ENCODE results near the gene ERCC6L.
"Not testable (repeated sequence)": the region's sequence is repeated elsewhere in the genome, so short reads cannot be mapped to it uniquely, and the experiment has no call there.

The ERCC6L gene

DNA sequence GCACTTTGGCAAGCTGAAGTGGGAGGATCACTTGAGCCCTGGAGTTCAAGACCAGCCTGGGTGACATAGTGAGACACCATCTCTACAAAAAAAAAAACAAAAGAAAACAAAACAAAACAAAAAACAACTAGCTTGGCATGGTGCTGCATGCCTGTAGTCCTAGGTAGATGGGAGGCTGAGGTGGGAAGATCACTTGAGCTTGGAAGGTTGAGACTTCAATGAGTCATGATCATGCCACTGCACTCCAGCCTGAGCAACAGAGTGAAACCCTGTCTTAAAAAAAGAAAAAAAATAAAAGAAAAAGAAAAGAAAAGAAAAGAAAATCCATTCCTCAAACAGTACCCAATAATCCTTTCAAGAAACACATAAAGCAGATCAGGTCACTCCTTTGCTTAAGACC, 14.9 kb upstream of the ERCC6L start:
- DNase-seq: no peak

DNA sequence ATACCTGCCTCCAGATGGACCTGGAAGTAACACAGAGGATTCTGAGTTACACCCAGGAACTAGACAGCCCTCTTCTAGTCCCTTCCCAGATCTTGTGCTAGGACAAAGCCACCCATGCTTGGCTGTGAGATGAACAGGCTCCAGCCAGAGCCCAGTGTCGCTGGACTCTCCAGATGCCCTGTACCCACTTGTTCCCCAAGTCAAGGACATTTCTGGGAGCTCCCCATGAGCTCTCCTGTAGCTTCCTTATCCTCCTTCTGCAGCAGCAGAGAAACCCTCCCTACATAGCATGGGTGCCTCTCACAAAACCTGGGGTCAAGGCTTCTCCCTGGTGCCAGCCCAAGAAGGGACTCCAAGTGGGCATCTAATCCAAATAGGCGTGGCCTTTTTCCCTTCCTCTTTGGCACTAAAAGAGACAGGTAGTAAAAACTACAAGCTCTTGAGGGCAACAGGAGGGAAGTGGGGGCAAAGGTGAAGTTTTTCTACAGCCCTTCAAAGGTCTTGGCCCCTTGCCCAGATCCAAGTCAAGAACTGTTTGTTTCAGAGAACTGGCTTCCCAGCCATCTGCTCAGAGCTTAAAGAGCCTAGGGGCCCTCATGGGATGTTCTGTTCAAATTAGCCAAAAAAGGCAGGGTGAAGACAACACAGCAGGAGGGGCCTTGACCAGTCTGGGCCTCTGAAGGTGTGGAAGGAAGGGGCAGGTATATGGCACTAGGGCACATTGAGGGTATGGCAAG, 8.5 kb upstream of the ERCC6L start:
- DNase-seq: no peak

DNA sequence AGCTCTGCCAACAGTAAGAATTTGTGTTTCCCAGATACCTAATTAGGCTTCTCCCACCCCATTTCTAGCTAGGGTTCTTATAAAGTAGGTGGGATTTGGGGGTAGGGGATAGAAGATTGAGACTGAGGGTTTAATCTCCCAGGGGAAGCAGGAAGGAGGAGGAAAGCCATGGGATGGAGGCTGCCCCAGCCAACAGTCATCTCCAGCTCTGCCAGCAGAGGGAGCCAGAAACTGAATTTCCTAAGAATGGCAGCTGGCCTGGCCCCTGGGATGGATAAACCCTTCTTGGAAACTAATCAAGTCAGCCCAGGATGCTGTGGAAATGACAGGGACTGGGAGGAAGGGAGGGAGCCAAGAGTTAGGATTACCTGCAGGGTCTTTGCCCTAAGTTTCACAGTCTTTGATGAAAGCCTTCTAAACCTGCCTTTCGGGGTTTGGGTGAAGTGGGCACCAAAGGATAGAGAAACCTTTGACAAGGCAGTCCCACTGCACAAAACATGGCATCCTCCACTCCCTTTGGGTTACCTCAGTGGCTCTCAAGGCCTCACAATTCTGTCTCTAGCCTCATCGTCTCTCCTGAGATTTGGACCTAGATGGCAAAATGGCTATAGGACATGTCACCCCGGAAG, 6.7 kb upstream of the ERCC6L start:
- DNase-seq: peak; percentile 50

- DNase-seq: peak; percentile 26
Observed at GRCh38 chrX:72243472-72243871, 4.6 kb upstream of the ERCC6L start.

GRCh38 chrX:72240976-72241375, 2.1 kb upstream of the ERCC6L start:
- no peak for DNase-seq

GRCh38 chrX:72238183-72238582, 644 bp downstream of the ERCC6L start:
- no peak for DNase-seq

GRCh38 chrX:72236841-72237240, 2.0 kb downstream of the ERCC6L start:
- no peak for DNase-seq

- no peak for DNase-seq
Observed at GRCh38 chrX:72230290-72230689, 8.5 kb downstream of the ERCC6L start.

DNA sequence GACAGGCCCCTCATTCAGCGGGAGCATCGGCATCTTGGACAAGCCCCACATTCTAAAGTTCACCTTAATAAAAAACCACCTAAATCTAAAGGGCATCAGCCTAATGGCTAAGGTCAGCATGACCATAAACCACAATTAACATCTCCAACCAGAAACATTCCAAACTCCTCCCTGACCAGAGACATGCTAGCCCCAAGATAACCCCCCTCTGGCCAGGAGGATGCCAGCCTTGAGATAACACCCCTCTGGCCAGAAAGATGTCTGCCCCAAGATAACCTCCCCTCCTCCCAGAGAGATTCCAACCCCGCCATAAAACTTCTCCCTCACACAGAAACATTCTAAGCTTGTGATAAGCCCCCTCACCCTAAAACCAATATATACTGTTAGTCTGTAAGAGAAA, 18.5 kb downstream of the ERCC6L start:
- DNase-seq: not testable (repeated sequence)

DNA sequence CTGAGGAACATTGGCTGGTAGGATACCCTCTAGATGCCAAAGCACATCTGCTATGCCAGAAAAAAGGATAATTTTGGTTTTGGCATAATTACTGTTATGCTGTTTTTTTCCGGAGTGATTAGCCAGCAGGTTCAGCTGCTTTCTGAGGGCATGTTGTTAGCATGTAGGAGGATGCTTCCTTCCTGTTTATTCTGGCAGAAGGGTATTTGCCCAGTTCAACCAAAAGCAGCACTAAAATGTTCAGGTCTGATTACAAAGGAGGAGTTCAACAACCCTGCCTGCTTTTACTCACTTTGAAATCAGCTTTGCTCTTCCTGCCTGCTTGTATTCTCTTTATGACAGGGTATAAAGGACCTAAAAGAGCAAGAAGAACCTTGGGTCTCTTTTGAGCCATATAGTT, 21.9 kb downstream of the ERCC6L start:
- DNase-seq: no peak

DNA sequence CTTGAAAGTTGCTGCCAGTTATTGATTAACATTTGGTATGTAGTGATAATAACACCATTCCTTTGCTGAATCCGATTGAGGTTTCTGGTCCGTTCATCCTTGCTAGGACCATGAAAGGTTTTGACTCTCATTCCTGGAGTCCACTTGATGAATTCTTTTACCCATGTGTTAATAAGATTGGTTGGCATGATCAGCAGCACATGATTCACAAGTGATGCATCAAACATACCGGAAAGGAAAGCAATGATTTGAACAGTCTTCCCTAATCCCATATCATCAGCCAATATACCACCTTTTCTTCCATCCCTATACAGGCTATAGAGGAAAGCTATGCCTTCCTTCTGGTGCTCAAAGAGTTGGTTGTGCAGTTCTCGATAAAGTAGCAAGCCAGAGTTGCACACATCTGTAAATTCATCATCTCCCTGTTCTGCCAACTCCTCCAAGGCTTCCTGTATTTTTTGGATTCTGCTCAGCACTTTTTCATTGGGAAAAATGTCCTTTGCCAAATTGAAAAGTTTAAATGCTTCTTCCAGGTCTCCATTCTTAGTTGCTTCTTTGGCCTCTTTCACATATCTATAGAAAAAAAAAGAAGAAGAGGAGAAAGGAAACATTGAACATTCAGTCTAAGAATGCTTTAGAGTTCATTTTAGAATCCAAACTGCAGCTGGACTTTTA, 30.6 kb downstream of the ERCC6L start:
- DNase-seq: peak; percentile 0

DNA sequence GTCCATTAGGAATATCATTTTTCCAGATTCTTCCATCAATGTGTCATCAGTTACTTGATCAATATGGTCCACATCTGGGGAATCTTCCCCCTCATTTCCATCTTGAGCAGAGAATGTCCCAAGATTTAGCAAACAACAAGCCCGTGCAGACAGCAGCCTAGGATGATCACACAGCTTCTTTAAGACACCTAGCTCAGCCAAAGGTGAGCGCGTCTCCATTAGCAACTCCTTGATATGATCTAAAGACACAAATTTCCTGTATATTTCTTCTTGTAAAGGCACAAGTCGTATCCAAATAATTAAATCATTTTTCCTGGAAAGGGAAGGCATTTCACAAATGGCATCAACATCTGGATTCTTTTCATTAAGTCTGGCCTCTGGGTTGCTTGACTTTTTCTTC, 31.5 kb downstream of the ERCC6L start:
- no peak for DNase-seq

DNA sequence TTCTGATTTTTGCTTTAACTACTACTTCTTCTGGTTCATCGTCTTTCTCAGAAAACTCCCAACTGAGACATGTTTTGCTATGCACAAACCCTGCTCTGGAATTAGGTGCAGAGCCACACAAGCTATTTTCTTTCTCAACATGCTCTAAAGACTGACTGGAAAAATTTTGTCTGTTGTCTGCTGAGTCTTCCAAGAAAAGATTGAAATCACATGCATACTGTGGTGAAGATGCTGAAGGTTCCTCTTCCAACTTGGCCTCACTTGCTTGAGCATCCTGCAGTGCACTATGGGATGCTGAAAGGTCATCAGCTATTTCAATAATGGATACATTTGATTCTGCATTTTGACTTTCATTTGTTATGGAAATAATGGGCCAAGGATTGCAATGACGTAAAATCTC, 33.1 kb downstream of the ERCC6L start:
- no peak for DNase-seq

DNA sequence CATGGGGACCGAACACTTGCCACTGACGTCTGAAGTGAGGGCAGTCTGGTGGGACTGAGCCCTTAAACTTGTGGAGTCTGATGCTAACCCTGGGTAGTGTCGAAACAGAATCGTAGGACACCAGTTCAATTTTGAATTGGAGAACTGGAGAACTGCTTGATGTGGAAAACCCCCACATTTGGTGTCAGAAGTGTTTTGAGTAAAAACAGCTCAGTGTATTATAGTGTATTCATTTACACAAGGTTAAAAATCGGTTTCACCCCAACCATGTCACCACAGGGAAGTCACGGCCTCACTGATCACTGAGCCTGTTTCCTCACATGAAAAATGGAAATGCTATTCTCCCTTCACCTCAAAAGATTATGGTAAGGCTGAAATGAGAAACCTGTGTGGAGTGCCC, 35.4 kb downstream of the ERCC6L start:
- DNase-seq: no peak

DNA sequence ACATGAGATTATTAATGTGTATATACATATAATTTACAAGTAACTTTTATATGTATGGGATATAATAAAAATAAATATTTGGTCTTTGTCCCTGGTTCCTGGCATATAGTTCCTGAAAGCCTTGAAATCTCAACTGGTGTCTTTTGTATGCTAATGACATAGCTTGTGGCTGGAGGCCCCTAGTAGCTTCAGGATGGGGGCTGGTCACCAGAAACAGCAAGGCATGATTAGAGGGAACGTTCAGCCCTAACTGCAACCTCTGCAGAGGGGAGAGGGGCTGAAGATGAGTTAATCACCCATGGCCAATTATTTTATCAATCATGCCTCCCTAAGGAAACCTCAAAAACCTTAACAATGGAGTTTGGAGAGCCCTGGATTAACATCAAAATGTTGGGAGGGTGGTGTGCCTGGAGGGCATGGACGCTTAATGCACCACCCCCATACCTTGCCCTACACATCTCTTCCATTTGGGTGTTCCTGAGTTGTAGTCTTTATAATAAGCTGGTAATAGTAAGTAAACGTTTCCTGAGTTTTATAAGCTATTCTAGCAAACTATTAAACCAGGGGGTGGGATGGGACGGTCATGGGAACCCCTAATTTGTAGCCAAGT, 35.9 kb downstream of the ERCC6L start:
- DNase-seq: no peak

DNA sequence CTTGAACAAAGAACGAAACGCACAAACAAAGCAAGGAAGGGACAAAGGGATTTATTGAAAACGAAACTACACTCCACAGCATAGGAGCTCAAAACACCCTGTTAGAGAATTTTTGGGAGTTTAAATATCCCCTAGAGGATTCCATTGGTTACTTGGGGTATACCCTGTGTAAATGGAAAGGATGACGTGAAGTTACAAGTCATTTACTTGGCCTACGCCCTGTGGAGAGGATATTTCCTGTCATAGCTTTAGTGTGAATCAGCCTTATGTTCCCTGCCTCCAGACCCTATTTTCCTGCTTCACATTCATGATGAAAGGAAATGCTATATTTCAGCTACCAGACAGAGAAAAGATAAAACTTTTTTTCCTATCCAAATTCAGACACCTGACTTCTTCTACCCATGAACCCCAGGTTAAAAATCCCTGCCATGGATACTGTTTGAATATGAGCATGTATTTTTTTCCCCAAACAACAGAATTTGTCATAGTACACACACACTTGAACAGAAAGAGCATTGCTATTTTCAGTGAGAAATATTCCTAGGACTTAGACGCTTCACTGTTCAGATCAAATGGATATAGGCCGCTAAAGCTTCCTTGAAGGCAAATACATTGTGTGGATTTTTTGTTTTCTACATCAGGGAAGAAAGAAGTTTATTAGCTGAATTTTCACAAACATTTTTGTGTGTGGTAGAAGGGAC, 36.8 kb downstream of the ERCC6L start:
- peak; percentile 82 for DNase-seq

- no peak for DNase-seq
Observed at GRCh38 chrX:72182924-72183323, 55.9 kb downstream of the ERCC6L start.

DNA sequence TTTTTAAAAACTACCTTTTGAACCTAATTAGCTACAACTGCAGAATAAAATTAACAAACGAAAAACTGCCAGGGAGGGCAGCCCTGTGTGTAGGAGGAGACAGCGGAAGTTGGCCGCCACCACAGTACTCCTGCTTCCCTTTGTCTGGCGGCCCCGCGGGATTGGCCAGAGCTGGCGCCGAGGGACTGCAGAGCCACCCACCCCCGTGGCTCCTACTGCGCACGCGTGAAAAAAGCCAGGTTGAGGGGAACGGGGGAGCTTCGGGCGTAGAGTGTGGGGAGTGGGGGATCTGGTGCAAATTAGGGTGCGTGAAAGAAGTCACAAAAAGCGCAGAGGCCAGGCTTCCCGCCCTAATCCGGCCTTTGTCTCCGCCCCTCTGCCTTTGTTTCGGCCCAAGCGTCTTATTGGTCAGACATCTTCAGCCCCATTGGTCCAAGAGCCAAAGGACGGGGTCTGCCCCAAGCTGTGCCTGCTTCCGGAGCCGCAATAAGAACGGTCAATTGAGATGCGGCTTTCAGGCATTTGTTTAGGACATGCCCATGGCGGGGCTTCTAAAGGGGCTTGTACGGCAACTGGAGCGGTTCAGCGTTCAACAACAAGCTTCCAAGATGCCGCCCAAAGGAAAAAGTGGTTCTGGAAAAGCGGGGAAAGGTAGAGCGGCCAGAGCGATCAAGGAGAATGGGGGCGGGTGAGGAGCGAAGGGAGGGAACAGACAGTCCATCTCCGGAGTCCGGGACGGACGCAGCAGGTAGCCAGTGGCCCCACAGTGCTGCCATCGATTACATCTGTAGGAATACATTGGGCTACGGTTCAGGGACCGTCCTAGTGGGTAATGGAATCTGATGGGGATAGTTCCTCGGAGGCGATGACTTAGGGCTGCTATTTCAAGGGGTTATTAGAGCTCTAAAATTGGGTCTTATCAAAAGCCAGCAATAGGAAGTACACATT, 57.4 kb downstream of the ERCC6L start, which contains the start of gene PIN4:
PIN4 (plus strand) TSS at position 580 of the 948 bp plus-strand sequence; CDS start at position 609, 29 bp downstream.
- peak; percentile 98 for DNase-seq

GRCh38 chrX:72180539-72180938, 58.3 kb downstream of the ERCC6L start:
- no peak for DNase-seq

DNA sequence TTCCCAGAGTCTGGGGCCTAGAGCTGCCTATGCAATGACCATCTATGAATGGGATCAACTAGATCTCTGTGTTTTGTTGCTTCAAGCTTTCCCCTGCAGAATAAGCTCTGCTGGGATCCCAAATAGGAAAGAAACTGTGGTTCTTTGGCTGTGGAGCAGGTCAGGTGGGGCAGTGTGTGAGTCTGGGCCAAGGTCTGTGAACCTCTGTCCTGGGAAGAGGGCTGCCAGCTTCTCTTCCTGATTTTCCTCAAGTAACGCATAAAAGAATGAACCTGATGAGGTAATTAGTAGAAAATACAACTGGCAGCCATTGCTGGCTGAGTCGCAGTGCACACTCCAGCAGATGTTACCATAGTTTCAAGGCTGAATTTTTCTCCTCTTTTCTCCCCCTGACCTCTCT, 61.8 kb downstream of the ERCC6L start:
- DNase-seq: no peak

- DNase-seq: not testable (repeated sequence)
Observed at GRCh38 chrX:72176289-72176688, 62.5 kb downstream of the ERCC6L start.
